GM23338 (cell line): ENCODE data around the gene TTC28. TPM values are rescaled to one million over a fixed set of nuclear protein-coding genes. Genes with fewer than 3 reads are reported as not detected.

ENCODE experiments used
- ATAC-seq: fragments of 200-7000 bp; cut with Tn5 transposase; 3 replicates; pipeline ENCODE4 v1.9.1; 2020
- DNase-seq: peaks from one replicate; pipeline ENCODE4 v3.0.0-alpha.2; 2015; ENCODE audit warnings: low spot score
- H2AFZ ChIP-seq: fragments of 200-600 bp; sonication (generic); 2 replicates; pipeline ENCODE4 v1.8.0; 2016; ENCODE audit warnings: antibody characterized with exemption, mild to moderate bottlenecking, moderate library complexity
- H3F3A ChIP-seq: fragments of 200-600 bp; sonication (generic); replicated peaks from 2 replicates; pipeline ENCODE4 v1.8.0; 2017; ENCODE audit warnings: antibody characterized with exemption, mixed run types, low read depth
- H3K27ac ChIP-seq: fragments of 200-600 bp; sonication (generic); 2 replicates; pipeline ENCODE4 v1.6.1; 2016; ENCODE audit warnings: low read depth
- H3K27me3 ChIP-seq: fragments of 200-600 bp; sonication (generic); 2 replicates; pipeline ENCODE4 v1.8.0; 2016; ENCODE audit warnings: mild to moderate bottlenecking, mixed run types, moderate library complexity; ENCODE audit not compliant: insufficient read depth
- H3K36me3 ChIP-seq: fragments of 200-600 bp; sonication (generic); 2 replicates; pipeline ENCODE4 v1.8.0; 2016; ENCODE audit warnings: mild to moderate bottlenecking; ENCODE audit not compliant: insufficient read depth
- H3K4me1 ChIP-seq: fragments of 200-600 bp; sonication (generic); 2 replicates; pipeline ENCODE4 v1.8.0; 2016; ENCODE audit warnings: mild to moderate bottlenecking, moderate library complexity; ENCODE audit not compliant: insufficient read depth
- H3K4me2 ChIP-seq: fragments of 200-600 bp; sonication (generic); 2 replicates; pipeline ENCODE4 v1.7.1; 2017; ENCODE audit warnings: mixed run types
- H3K4me3 ChIP-seq: fragments of 200-600 bp; sonication (generic); 2 replicates; pipeline ENCODE4 v1.6.1; 2016; ENCODE audit warnings: mixed run types
- H3K79me2 ChIP-seq: fragments of 200-600 bp; sonication (generic); replicated peaks from 2 replicates; pipeline ENCODE4 v1.8.0; 2017; ENCODE audit warnings: mild to moderate bottlenecking; ENCODE audit not compliant: insufficient read depth
- H3K9me2 ChIP-seq: fragments of 200-600 bp; sonication (generic); 2 replicates; pipeline ENCODE4 v1.8.0; 2017; ENCODE audit not compliant: insufficient read depth
- H4K20me1 ChIP-seq: fragments of 200-600 bp; sonication (generic); replicated peaks from 2 replicates; pipeline ENCODE4 v1.8.0; 2017; ENCODE audit warnings: mild to moderate bottlenecking; ENCODE audit not compliant: insufficient read depth
- H3K27ac Mint-ChIP-seq: 2 replicates; pipeline ENCODE4 v1.8.0; 2020; ENCODE audit warnings: inconsistent platforms, mild to moderate bottlenecking, moderate library complexity, mixed read lengths
- H3K27me3 Mint-ChIP-seq: 3 replicates; pipeline ENCODE4 v1.8.0; 2022; ENCODE audit warnings: low read depth, mild to moderate bottlenecking, moderate library complexity, mixed read lengths, inconsistent platforms; ENCODE audit not compliant: insufficient read depth, poor library complexity
- H3K36me3 Mint-ChIP-seq: 3 replicates; pipeline ENCODE4 v1.8.0; 2021; ENCODE audit warnings: low read depth, mild to moderate bottlenecking, inconsistent platforms, moderate library complexity, mixed read lengths
- H3K4me1 Mint-ChIP-seq: 3 replicates; pipeline ENCODE4 v1.8.0; 2020; ENCODE audit warnings: mild to moderate bottlenecking, inconsistent platforms, mixed read lengths
- H3K4me3 Mint-ChIP-seq: 3 replicates; pipeline ENCODE4 v1.8.0; 2021; ENCODE audit warnings: moderate library complexity, mild to moderate bottlenecking, inconsistent platforms, mixed read lengths
- H3K9me3 Mint-ChIP-seq: 3 replicates; pipeline ENCODE4 v1.8.0; 2020; ENCODE audit warnings: moderate library complexity, mild to moderate bottlenecking, inconsistent platforms, mixed read lengths
- CREB1 ChIP-seq: fragments of 250-450 bp; sonication (Bioruptor Pico); IDR thresholded peaks from 2 replicates; pipeline ENCODE4 v1.5.0; 2020; ENCODE audit warnings: low read depth, mild to moderate bottlenecking, moderate library complexity
- ETS1 ChIP-seq: IDR thresholded peaks from 2 replicates; pipeline ENCODE4 v1.6.1; 2016; ENCODE audit warnings: antibody characterized with exemption
- EZH2 ChIP-seq: fragments of 200-600 bp; sonication (generic); IDR thresholded peaks from one replicate; pipeline ENCODE4 v1.8.0; 2017; ENCODE audit warnings: antibody characterized with exemption, mild to moderate bottlenecking, low read depth; ENCODE audit not compliant: unreplicated experiment
- EZH2phosphoT487 ChIP-seq: fragments of 200-600 bp; sonication (generic); IDR thresholded peaks from one replicate; pipeline ENCODE4 v1.8.1; 2018; ENCODE audit warnings: antibody characterized with exemption; ENCODE audit not compliant: unreplicated experiment
- NANOG ChIP-seq: IDR thresholded peaks from 2 replicates; pipeline ENCODE4 v1.6.1; 2016; ENCODE audit warnings: antibody characterized with exemption, borderline replicate concordance
- POLR2AphosphoS5 ChIP-seq: IDR thresholded peaks from 2 replicates; pipeline ENCODE4 v1.6.1; 2016; ENCODE audit warnings: antibody characterized with exemption, low read depth
- REST ChIP-seq: IDR thresholded peaks from one replicate; pipeline ENCODE4 v1.6.1; 2018; ENCODE audit warnings: antibody characterized with exemption; ENCODE audit not compliant: unreplicated experiment
- STAT1 ChIP-seq: IDR thresholded peaks from one replicate; pipeline ENCODE4 v1.6.1; 2016; ENCODE audit warnings: antibody characterized with exemption; ENCODE audit not compliant: unreplicated experiment
- polyA plus RNA-seq: library from polyadenylated mRNA; unstranded; fragments of >200 nt; fragmentation: Nextera tagmentation; extraction: Ambion mirVana; gene quantifications from 2 replicates; pipeline ENCODE4 v1.2.1, GENCODE V29; 2016
- total RNA-seq: library from RNA; depleted of rRNA; stranded (reverse); fragments of >200 nt; shearing (Covaris generic); gene quantifications from 2 replicates; pipeline ENCODE4 v1.2.3, GENCODE V29; 2014
- TF ChIP-seq, protein P1 (sequence below), 2 experiments: fragments of 200-600 bp in 1 of 2; sonication (generic) in 1 of 2; conservative IDR thresholded peaks; 2 replicates each; pipeline versions ENCODE4 v1.5.1 to v1.6.1; 2016 to 2017; ENCODE audit warnings: antibody characterized with exemption in 2 of 2, low read depth in 2 of 2, mild to moderate bottlenecking in 2 of 2, moderate library complexity in 1 of 2

TTC28 gene
- total and polyA plus RNA-seq, 2 experiments from 2014 or later: 4.5 to 16.1 TPM

GRCh38 chr22:28009272-28009827 is 670.3 kb downstream of the TTC28 start:
- H3K27me3 Mint-ChIP-seq: peaks cover 12% of the 10 kb centered on the region
- no peak overlapping the region for H3K27ac Mint-ChIP-seq
- H3K4me3 Mint-ChIP-seq: no peak overlapping the region
- no peaks in the 10 kb centered on the region for H3K36me3 Mint-ChIP-seq
- H3K79me2 ChIP-seq: no peaks in the 10 kb centered on the region
- no peak overlapping the region for H3K4me2 ChIP-seq
- H3K27ac ChIP-seq: no peak overlapping the region
- no peaks in the 10 kb centered on the region for H3K9me3 Mint-ChIP-seq
- no peak overlapping the region for H3K4me3 ChIP-seq
- DNase-seq (peak; percentile 87), ATAC-seq (peak; percentile 91)
- no peaks in the 10 kb centered on the region for H4K20me1 ChIP-seq
- TF ChIP-seq, protein P1, sequence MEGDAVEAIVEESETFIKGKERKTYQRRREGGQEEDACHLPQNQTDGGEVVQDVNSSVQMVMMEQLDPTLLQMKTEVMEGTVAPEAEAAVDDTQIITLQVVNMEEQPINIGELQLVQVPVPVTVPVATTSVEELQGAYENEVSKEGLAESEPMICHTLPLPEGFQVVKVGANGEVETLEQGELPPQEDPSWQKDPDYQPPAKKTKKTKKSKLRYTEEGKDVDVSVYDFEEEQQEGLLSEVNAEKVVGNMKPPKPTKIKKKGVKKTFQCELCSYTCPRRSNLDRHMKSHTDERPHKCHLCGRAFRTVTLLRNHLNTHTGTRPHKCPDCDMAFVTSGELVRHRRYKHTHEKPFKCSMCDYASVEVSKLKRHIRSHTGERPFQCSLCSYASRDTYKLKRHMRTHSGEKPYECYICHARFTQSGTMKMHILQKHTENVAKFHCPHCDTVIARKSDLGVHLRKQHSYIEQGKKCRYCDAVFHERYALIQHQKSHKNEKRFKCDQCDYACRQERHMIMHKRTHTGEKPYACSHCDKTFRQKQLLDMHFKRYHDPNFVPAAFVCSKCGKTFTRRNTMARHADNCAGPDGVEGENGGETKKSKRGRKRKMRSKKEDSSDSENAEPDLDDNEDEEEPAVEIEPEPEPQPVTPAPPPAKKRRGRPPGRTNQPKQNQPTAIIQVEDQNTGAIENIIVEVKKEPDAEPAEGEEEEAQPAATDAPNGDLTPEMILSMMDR (conservative IDR thresholded peaks at IDR 0.05; ENCODE audit: low read depth in 2 of 2): peak; percentile 95 to 97
- TF ChIP-seq NANOG: no peak
- TF ChIP-seq CREB1 (CRISPR knock-in tag): no peak
- no peak for TF ChIP-seq REST
- H3K36me3 ChIP-seq: no peaks in the 10 kb centered on the region
- H2AFZ ChIP-seq: no peak overlapping the region
- H3K9me2 ChIP-seq: no peaks in the 10 kb centered on the region
- no peaks in the 10 kb centered on the region for H3K4me1 Mint-ChIP-seq
- 0 out of 2 replicates have a peak, but pooled peaks cover 7% of the 10 kb centered on the region for H3F3A ChIP-seq
- no peaks in the 10 kb centered on the region for H3K27me3 ChIP-seq
- no peaks in the 10 kb centered on the region for H3K4me1 ChIP-seq

- no peaks in the 10 kb centered on the region for H3K9me3 Mint-ChIP-seq
- H3K4me1 Mint-ChIP-seq: no peaks in the 10 kb centered on the region
- H3K4me3 ChIP-seq: no peak overlapping the region
- no peak overlapping the region for H3K4me3 Mint-ChIP-seq
- H4K20me1 ChIP-seq: no peaks in the 10 kb centered on the region
- H3K4me2 ChIP-seq: no peak overlapping the region
- ATAC-seq: no peak
- no peaks in the 10 kb centered on the region for H3K27me3 ChIP-seq
- no peaks in the 10 kb centered on the region for H3K79me2 ChIP-seq
- no peak for DNase-seq
- H3K9me2 ChIP-seq: no peaks in the 10 kb centered on the region
- 0 out of 2 replicates have a peak, but pooled peaks cover 7% of the 10 kb centered on the region for H3F3A ChIP-seq
- peaks cover 9% of the 10 kb centered on the region for H3K27me3 Mint-ChIP-seq
- H3K27ac Mint-ChIP-seq: no peak overlapping the region
- H2AFZ ChIP-seq: no peak overlapping the region
- no peaks in the 10 kb centered on the region for H3K36me3 ChIP-seq
- no peak overlapping the region for H3K27ac ChIP-seq
- no peaks in the 10 kb centered on the region for H3K4me1 ChIP-seq
- no peaks in the 10 kb centered on the region for H3K36me3 Mint-ChIP-seq
- TF ChIP-seq POLR2AphosphoS5 (no peak), ETS1 (no peak), EZH2phosphoT487 (no peak), EZH2 (no peak), STAT1 (no peak), REST (no peak), NANOG (no peak)
Observed at GRCh38 chr22:28008649-28009048, 671.0 kb downstream of the TTC28 start.
